HG03103 (cell line): Measurements from ENCODE around the gene PGLYRP1.

ENCODE experiments used
- ATAC-seq: cut with Tn5 transposase; IDR thresholded peaks from one replicate; pipeline ENCODE4 v1.9.1; 2021; ENCODE audit warnings: low read depth; ENCODE audit not compliant: unreplicated experiment

The PGLYRP1 gene, protein sequence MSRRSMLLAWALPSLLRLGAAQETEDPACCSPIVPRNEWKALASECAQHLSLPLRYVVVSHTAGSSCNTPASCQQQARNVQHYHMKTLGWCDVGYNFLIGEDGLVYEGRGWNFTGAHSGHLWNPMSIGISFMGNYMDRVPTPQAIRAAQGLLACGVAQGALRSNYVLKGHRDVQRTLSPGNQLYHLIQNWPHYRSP

DNA sequence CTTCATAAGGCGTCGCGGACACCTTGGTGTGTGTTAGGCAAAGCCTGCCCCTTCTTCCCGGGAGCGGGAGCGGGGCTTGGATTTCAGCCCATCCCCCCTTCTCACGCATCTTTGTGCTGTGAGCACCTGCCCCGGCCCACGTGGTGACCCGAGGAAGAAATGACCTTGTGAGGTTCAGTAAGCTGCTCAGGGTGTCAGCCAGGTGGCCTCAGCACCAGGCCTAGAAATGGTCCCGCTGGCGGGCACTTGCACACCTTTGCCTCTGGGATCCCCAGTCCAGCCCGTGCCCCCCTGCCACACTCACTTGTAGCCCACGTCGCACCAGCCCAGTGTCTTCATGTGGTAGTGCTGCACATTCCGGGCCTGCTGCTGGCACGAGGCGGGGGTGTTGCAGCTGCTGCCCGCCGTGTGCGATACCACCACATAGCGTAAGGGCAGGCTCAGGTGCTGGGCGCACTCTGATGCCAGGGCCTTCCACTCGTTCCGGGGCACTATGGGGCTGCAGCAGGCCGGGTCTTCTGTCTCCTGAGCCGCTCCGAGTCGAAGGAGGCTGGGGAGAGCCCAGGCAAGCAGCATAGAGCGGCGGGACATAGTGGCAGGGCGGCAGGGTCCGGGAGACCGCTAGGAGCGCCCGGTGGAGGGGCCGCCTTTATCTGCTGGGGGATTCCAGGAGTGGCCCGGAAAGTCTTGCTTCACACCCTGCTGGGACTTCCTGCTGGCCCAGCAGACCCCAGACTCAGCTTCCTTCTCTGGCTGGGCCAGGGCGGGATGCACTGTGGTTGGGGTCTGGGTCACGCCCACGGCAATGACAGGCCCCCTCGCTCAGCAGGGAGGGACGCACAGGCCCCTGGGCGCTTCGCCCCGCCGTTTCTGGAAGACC is at the start of gene PGLYRP1:
TSS of gene PGLYRP1 (minus strand) at position 623 of the 880 bp plus-strand sequence. CDS start at position 591, 32 bp downstream.
- no peak for ATAC-seq

DNA sequence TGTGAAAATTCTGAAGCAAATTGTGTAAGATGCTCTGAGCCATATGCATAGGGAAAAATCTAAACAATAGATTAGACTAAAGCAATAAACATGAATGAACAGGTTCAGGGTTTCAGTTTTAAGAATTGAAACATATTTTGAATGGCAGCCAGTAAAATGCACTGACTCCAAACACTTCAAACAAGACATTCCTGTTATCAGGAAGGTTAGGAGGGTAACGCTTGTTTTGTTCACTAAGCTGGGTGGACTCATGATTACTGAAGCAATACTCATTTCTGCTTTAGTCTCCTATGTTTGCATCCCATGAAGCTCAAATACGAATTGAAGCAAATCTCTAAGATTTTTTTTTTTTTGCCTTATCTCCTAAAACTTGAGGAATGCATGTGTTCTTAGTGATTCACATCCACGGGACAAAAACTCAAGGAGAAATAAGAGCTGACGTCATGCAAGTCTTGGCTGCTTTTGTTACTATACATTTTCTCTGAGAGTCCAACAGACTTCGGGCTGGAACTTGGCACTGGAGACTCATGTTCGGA is 47.0 kb upstream of the PGLYRP1 start:
- no peak for ATAC-seq

DNA sequence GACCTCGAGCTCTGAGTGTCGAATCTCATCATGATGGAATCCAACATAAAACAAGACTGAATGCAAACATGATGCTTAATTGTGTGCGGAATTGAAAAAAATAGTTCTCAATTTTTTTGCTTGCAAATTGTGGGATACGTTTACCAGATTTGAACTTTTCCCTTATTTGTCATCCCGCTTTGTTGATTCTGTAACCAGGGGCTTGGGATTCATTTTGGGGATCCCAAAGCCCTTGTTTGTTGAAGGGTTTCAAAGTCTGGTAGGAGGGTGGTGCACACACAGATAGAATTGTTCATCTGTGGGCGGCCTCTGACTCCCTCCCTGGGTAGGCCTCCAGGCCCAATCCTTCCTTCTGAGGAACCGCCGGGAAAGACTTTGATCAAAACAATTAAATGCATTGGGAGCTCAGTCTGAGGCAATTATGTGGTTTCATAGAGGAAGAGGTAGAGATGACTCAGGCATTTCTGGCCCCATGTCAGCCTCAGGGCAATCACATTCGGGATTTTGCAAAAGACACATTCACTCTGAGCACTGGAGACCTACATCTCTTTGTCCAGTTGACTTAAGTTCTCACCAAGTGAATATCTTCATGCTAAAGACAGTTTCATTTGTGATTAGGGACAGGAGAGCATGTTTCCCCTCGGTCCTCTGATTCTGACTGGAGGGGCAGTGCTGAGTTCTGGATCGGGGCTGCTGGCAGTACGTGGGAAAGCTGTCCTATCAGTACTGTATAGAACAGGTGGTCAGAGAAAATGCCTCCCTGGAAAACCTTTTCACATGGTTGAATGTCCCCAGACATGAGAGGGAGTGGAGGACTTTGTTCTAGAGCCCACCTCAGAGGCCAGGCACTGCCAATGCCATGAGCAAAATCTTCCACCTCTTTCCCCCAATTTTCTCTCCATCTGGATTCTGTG is 45.7 kb upstream of the PGLYRP1 start:
- ATAC-seq: no peak

DNA sequence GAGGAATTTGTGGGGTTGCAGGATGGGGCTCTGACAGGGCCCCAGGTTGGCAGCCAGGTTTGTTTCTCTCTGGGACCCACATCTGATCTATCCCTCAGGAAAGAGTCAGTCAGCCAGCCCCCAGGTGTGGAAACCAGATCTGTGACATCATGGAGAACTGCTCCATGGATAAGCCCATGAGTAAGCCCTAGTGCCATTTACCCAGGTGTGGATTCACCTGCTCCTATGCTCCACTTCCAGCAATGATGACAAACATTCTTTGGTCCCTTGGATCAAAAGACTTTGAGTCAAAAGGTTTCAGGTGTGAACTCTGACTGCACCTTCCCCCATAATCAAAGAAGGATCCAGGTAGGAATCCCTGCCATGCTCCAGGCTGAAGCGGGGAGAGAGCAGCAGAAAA is 44.8 kb upstream of the PGLYRP1 start:
- no peak for ATAC-seq

DNA sequence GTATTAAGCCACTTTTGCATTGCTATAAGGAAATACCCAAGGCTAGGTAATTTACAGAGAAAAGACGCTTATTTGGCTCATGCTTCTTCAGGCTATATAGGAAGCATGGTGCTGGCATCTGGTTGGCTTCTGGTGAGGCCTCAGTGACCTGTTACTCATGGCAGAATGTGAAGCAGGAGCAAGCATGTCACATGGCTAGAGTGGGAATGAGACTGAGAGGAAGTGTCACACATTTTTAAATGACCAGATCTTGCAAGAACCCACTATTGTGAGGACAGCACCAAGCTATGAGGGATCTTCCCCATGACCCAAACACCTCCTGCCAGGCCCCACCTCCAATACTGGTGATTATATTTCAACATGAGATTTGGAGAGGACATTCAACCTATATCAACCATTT is 43.6 kb upstream of the PGLYRP1 start:
- no peak for ATAC-seq

DNA sequence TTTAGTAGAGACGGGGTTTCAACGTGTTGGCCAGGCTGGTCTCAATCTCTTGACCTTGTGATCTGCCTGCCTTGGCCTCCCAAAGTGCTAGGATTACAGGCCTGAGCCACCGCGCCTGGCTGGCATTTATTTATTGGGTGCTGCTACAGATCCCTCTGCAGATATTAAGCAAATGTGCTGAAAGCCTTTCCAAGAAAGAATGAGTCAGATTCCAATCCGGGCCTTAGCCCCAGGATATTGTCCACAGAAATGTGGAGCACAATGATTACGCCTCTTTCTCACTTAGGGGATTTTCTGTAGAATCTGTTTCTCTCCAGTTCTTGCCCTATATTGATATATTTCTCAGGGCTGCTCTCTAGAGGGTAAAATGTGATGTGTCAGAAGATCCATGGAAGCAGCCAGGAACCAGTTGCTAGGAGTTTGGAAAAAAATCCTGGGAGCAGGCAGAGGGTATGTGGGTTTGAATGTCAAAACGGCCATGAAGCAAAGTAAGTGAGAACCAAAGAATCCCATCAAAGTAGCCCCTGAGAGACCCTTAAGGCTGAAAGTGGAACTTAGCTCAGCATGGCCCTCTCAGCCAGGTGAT is 42.7 kb upstream of the PGLYRP1 start:
- no peak for ATAC-seq

DNA sequence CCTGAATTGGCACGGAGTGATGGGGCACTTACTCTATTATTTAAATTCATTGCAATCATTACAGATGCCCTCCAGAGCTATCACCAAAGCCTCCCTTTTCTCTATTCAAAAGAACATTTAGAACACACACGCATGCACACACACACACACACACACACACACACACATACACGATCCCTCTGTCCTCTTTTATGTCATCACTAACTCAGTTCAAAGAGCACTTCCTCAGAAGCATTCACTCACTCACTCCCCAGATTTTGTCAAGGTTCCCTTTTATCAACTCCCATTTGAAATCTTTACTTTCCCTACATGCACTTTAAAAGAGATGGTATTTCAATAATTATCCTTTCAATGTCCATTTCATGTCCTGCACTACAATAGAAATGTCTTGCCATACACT is 40.3 kb upstream of the PGLYRP1 start:
- ATAC-seq: no peak

DNA sequence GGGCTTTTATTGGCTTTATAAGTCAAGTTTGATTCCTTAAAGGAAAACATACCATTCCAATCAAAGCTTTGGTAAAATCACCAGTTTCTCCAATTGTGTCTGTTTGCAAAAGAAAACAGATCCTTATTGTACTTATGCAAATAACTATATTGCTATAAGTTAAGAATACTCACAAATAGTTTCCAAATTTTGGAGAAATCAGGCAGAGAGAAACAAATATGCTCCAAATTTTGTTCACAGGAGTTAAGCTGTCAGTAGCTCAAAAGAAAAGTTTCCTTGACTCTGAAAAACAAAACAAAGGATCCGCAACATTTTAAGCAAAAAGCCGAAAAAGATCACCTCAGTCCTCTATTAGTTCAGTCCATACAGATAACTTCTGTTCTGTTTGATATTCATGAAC is 37.2 kb upstream of the PGLYRP1 start:
- no peak for ATAC-seq

DNA sequence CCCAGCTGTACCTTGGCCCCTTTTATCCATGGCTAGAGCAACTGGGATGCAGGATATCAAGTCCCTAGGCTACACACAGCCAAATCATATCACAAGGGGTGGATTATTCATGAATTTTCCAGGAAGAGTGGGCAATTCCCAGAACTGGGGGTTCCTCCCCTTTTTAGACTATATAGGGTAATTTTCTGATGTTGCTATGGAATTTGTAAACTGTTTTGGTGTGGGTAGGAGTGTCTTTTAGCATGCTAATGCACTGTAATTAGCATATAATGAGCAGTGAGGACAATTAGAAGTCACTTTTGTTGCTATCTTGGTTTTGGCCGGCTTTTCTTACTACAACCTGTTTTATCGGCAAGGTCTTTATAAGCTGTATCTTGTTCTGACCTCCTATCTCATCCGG is 35.9 kb upstream of the PGLYRP1 start:
- no peak for ATAC-seq

DNA sequence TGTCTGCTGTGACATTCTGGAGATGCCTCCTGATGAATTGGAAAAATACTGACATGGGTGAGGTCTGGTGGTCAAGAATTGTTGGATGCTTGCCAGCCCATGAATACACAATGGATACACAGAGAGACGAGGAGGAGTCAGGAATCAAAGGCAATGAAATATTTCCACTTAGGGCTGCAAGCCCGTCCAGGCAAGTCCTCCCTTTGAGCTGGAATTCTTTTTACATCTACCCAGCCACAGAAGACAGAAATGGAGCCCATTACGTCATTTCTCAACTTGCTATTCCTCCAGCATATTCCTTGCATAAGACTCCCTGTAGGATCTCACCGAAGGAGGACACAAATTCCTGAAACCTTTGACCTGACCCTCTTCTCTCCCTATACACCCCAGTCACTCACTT is 33.7 kb upstream of the PGLYRP1 start:
- ATAC-seq: no peak

DNA sequence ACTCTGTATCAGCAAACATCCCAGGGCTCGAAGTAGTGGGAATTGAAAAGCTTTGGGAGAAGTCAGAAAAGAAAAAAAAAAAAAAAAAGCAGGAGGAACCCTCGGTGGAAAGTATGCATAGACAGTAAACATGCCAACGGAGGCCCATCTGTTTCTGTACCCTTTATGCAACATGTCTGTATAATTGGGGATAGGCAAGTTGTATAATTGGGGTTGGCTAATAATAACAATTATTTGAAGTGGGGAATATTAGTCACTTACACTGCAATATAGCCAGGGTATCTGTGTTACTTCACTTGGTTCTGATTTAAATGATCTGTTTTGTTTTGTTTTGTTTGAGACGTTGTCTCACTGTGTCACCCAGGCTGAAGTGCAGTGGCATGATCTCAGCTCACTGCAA is 30.0 kb upstream of the PGLYRP1 start:
- ATAC-seq: no peak

DNA sequence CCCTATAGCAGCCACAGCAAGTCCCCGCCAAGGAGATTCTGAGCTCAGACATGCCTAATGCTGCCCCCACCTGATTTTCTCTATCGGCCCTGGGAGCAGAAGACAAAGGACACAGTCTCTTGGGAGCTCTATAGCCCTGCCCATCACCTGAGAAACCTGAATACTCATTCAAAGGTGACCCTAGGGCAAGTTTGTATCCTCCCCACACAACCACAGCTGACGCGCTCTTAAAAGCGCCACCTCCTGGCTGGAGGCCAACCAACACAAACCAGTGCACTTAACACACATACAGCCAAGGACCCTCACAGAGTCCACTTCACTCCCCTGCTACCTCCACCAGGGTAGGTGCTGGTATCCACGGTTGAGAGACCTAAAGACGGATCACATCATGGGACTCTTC is 26.7 kb upstream of the PGLYRP1 start:
- no peak for ATAC-seq

DNA sequence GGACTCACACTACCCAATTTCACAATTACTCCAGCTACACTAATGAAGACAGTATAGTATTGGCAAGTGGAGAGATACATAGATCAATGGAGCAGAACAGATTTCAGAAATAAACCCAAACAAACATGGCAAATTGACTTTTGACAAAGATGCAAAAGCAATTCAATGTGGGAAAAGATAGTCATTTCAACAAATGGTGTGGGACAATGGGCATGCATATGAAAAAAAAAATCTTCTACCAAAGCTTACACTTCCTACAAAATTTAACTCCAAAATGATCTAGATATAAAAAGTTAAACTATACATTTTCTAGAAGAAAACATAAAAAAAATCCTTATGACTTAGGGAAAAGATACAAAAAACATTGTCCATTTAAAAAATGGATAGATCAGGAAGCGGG is 20.7 kb upstream of the PGLYRP1 start:
- ATAC-seq: no peak

DNA sequence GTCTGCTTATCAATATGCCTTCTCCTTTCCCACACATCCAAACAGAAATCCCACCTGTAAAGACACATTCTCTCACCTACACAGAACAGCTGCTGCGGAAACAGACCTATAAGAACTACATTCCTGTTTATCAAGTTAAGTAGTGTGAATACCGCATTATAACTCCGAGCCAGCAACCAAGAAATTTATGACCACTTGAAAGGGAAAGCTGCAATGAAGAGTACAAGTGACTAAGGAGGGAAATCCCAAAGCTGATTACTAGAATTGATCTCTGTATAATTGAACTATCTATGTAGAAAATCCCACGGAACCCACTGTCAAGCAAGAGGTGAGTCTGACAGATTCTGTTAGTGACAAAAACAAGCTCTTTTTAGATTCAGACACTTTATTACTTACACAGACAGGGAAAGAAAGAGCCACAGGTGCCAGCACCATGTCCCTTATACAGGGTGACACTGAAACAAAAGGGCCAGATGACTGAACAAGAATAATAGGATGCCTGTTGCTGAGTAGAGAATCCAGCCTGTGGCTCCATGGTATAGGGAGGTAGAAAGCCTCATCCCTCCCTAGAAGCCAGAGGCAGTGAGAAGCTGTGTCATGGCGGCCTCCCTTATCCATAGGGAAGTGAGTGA is 19.5 kb upstream of the PGLYRP1 start:
- ATAC-seq: no peak

DNA sequence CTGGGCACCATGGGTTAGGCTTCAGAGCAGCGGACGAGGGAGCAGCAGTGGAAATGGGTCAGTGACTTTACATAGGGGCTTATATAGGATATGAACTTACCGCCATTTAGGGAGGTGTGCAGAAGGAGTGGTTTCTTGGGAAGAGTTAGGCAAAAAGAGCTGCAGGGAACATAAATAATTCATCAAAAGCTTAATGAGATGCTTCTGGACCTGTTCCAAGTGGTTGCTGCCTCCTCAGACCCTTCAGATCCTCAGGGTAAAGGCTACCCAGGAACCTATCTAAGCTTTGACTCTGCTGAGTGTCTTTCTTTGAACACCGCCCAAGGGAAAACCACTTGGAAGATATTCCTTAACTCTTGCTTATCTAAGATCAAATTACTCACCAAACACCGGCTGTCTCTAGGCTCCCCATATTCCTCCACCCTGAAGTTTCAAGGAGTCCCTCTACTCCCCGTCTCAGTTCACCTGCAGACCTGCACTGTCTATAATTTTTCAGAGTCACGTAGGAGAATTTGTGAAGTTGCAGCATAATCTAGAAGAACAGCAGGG is 18.2 kb upstream of the PGLYRP1 start, which contains the start of gene IGFL4:
TSS of gene IGFL4 (minus strand) at position 51 of the 549 bp plus-strand sequence. CDS start at position 11, 40 bp downstream.
- ATAC-seq: no peak

DNA sequence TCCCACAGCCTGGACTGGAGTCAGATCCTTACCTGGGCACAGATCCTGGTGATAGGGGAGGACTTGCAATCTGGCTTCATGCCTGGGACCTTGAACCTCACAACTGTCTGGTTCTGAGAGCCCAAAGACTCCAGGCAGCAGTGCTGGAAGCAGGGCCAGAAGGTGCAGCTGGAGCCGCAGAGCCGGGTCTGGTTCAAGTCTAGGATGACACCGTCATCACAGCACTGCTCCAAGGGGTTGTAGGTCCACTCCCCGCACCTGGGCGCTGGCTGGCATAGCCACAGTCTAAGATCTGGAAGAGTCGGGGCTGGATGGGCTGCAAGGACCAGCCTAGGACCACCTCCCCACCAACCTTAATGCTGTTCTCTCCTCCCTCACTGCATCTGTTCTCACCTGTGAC is 17.3 kb upstream of the PGLYRP1 start:
- no peak for ATAC-seq

DNA sequence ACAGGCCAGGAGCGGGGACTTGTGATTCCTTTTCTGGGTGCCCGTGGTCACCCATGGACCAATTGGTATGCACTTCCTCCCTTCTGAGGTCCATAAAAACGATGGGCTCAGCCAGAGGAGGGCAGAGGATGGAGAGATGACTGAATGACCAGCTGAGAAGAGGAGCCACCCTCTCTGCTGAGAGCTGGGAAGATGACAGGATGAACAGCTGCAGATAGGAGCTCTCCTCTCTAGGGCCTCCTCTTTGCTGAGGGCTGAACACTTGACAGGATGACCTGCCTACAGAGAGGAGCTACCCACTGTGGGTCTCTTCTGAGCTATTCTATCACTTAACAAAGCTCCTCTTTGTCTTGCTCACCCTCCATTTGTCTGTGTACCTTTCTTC is 13.9 kb upstream of the PGLYRP1 start:
- no peak for ATAC-seq

DNA sequence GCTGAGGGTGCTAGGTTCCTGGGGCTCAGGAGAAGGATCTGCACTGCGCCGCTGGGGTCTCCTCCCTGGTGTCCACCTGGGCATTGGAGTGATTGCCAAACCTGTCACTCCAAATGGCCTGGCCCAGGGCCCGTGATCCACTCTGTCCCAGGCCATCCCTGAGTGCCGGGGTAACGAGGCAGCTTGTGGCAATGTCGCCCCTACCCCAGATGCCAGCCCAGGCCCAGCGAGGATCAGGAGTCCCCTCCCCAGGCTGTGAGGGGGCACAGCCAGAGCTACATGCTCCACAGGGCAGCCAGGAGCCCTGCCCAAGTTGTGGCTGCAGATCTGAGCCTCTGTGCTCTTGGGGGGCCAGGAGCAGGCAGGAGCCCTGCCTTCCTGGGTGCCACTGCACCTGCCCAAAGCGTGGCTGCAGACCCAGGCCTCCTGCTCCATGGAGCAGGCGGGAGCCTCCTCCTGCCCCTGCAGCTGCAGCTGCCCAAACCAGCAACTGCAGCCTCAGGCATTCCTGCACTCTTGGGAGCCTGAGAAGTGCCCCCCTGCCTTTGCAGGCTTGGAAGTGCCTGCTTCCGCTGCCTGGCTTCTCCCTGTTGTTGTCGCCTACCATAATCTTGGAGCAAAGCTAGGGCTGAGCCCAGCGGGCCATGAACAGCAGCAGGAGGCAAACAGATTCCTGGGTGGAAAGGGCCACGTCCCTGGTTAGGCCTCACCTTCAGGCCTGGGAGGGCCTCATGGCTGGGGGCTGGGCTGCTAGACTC is 13.3 kb upstream of the PGLYRP1 start:
- ATAC-seq: no peak

DNA sequence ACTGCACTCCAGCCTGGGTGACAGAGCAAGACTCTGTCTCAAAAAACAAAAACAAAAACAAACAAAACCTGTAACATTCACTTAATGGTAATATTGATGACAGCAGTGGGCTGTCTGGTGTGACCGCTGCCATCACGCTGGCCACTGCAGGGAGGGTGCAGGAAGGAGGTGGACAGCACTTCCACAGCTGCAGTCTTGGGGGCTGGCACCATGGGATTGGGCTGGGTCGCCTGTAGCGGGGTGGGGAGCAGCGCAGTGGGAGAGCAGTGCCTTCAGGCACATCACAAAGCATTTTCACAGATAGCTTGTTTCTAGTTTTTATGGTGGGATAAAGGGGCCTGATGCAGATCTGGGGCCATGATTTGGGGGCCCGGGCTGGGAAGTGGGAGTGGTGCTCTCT is 12.7 kb upstream of the PGLYRP1 start:
- ATAC-seq: no peak
